Heart left ventricle (tissue), 16 donors: ENCODE data around the gene MAST1. TPM values are rescaled to one million over a fixed set of nuclear protein-coding genes. Genes with fewer than 3 reads are reported as not detected.
A peak's percentile ranks its signal among the peaks of the same experiment; 100 is the strongest.
"Not testable (repeated sequence)": the region's sequence is repeated elsewhere in the genome, so short reads cannot be mapped to it uniquely, and the experiment has no call there.

Experiments
- ATAC-seq, 4 donors: fragments of 200-7000 bp; cut with Tn5 transposase; one replicate each; pipeline ENCODE4 v1.9.1; 2020 to 2022; ENCODE audit warnings: moderate library complexity in 4 of 4, mild to moderate bottlenecking in 3 of 4, moderate number of reproducible peaks in 1 of 4
- DNase-seq, 5 donors: peaks; one replicate each; pipeline ENCODE4 v3.0.0-alpha.2; 2020
- H3K27ac ChIP-seq, 12 donors: fragments of 200-600 bp; sonication (generic) in 4 of 12; one replicate each; pipeline versions ENCODE4 v1.5.0 to v1.8.0; 2016 to 2022; ENCODE audit warnings: mild to moderate bottlenecking in 2 of 12
- H3K27me3 ChIP-seq, 9 donors: fragments of 200-600 bp; sonication (generic) in 2 of 9; one replicate each; pipeline versions ENCODE4 v1.5.1 to v1.8.0; 2016 to 2022; ENCODE audit warnings: mild to moderate bottlenecking in 3 of 9
- H3K36me3 ChIP-seq, 9 donors: fragments of 200-600 bp; sonication (generic) in 2 of 9; one replicate each; pipeline versions ENCODE4 v1.5.0 to v1.8.0; 2018 to 2022; ENCODE audit warnings: mild to moderate bottlenecking in 2 of 9
- H3K4me1 ChIP-seq, 12 donors: fragments of 200-600 bp; sonication (generic) in 4 of 12; one replicate each; pipeline versions ENCODE4 v1.5.0 to v1.8.0; 2016 to 2022; ENCODE audit warnings: mild to moderate bottlenecking in 3 of 12
- H3K4me3 ChIP-seq, 12 donors: fragments of 200-600 bp; sonication (generic) in 4 of 12; one replicate each; pipeline versions ENCODE4 v1.5.0 to v1.8.0; 2017 to 2022; ENCODE audit warnings: mild to moderate bottlenecking in 9 of 12, moderate library complexity in 4 of 12
- H3K9me3 ChIP-seq, 12 donors: fragments of 200-600 bp; sonication (generic) in 4 of 12; one replicate each; pipeline versions ENCODE4 v1.5.0 to v1.8.0; 2016 to 2022; ENCODE audit warnings: mild to moderate bottlenecking in 1 of 12
- CTCF ChIP-seq, 12 donors: fragments of 200-600 bp; sonication (generic) in 4 of 12; IDR thresholded peaks; one replicate each; pipeline versions ENCODE4 v1.5.0 to v1.8.0; 2018 to 2022; ENCODE audit warnings: antibody characterized with exemption in 12 of 12, mild to moderate bottlenecking in 5 of 12
- POLR2A ChIP-seq, 2 donors: fragments of 450-650 bp; IDR thresholded peaks; one replicate each; pipeline ENCODE4 v1.6.1; 2017; ENCODE audit warnings: antibody characterized with exemption in 2 of 2, mild to moderate bottlenecking in 2 of 2, moderate library complexity in 2 of 2
- WGBS, 4 donors: extraction: QIAGEN DNeasy Blood & Tissue Kit in 2 of 4; methylation state at CpG; one replicate each; pipeline versions ENCODE4 v1.1.5 to v1.1.7; 2013 to 2018; 5-methylcytosine and 5-hydroxymethylcytosine counted together
- intact Hi-C, 10 donors: fragments of 100-400 bp; cut with DNase I; formaldehyde crosslinking; loops; one replicate each; pipeline versions ENCODE4 v1.11.1 to v1.14.2; 2022
- polyA plus RNA-seq, 2 donors: library from polyadenylated mRNA; stranded (reverse); fragments of 200-250 nt; gene quantifications; one replicate each; pipeline ENCODE4 v1.2.3, GENCODE V29; 2013
- total RNA-seq, 9 donors: library from RNA; depleted of rRNA in 2 of 9; stranded (reverse); fragments of >200 nt in 2 of 9; fragmentation: NEBNext Ultra II Directional in 3 of 9; extraction: Animal tissue kit (Norgen Biotek cat#: 25700) in 3 of 9; gene quantifications; one replicate each; pipeline versions ENCODE4 v1.1.0 to v1.2.4, GENCODE V29; 2016 to 2023
- donor health status: ischemic (EF 13 %, LVEDD 7.1; RV severe dilation, severe dysfunction).
- donor health status: healthy with polysubstance abuse.
- donor health status: DM: no; HTN: yes; CAD: no.
- donor health status: DM: no; HTN: no; CAD: no.
- donor health status: ischemic (EF 25% LVEDD 6.9; RV normal size, moderate dysfunction).
- donor health status: ischemic (EF 25% LVEDD 5.7; RV mildly dilated, moderate dysfunction).
- donor health status: healthy.
- donor health status: DM: yes; HTN: yes; CAD: no.
- donor health status: ischemic (EF 35%, LVEDD 5.7; RV mildly dilated, moderate dysfunction).
- donor health status: nonischemic (EF 11% LVEDD 7.7; RV severe dilation, severe dysfunction).
- donor health status: DM: yes; HTN: yes; CAD: no.
- donor health status: PGD.
- donor health status: ischemic (EF 29% LVEDD 5.4; RV normal size, mild dysfunction).
- donor health status: nonischemic (EF 23%, LVEDD 6.1; RV moderate dilation, normal function).

The MAST1 gene
- total and polyA plus RNA-seq, 11 donors = 0.15 to 1.7 (median 0.31) TPM; not detected in 3

GRCh38 chr19:12907166-12907565 is 68.9 kb downstream of the MAST1 start:
- peak in 1 of 4 donors; percentile 48 for ATAC-seq
- intact Hi-C loops = no loop called here
- H3K27me3 ChIP-seq = no peaks in the 10 kb centered on the region

GRCh38 chr19:12912571-12912970 is 74.3 kb downstream of the MAST1 start:
- peak overlapping the region in 8 of 12 donors; percentile 6 to 44 (median 26) for H3K4me3 ChIP-seq
- TF ChIP-seq CTCF (IDR thresholded peaks at IDR 0.05) = no peak
- no peak for TF ChIP-seq POLR2A (IDR thresholded peaks at IDR 0.05)
- H3K27me3 ChIP-seq = no peaks in the 10 kb centered on the region
- no peaks in the 10 kb centered on the region for H3K36me3 ChIP-seq
- intact Hi-C loops = no loop called here
- no peaks in the 10 kb centered on the region for H3K9me3 ChIP-seq
- H3K27ac ChIP-seq = peak overlapping the region in 11 of 12 donors; percentile 34 to 84 (median 64)
- DNase-seq = no peak
- 33 to 47% (median 41%) methylated on average over 4 of the region's 4 CpGs for WGBS, 4 donors
- H3K4me1 ChIP-seq = peaks cover 0 to 25% (median 19%) of the 10 kb centered on the region in 12 donors
- no peak for ATAC-seq

More at GRCh38 chr19:12907166-12907565, 68.9 kb downstream of the MAST1 start:
- Histone ChIP-seq H3K27ac (no peak overlapping the region), H3K4me3 (no peak overlapping the region), H3K4me1 (peaks cover 0 to 1% (median under 1%) of the 10 kb centered on the region in 12 donors), H3K36me3 (no peaks in the 10 kb centered on the region), H3K9me3 (no peaks in the 10 kb centered on the region)
- DNase-seq = no peak
- no peak for TF ChIP-seq CTCF (IDR thresholded peaks at IDR 0.05)
- no peak for TF ChIP-seq POLR2A (IDR thresholded peaks at IDR 0.05)
- WGBS, 4 donors = 89 to 94% (median 92%) methylated on average over 9 of the region's 9 CpGs

- Histone ChIP-seq H3K9me3 (no peaks in the 10 kb centered on the region), H3K4me1 (peaks cover 0 to 25% (median 19%) of the 10 kb centered on the region in 12 donors), H3K4me3 (peak overlapping the region in 9 of 12 donors; percentile 6 to 44 (median 24)), H3K27me3 (no peaks in the 10 kb centered on the region), H3K27ac (peak overlapping the region; percentile 34 to 84 (median 65)), H3K36me3 (no peaks in the 10 kb centered on the region)
- TF ChIP-seq POLR2A (IDR thresholded peaks at IDR 0.05) (no peak), CTCF (IDR thresholded peaks at IDR 0.05) (no peak)
- ATAC-seq (peak; percentile 77 to 92 (median 85)), DNase-seq (peak; percentile 73 to 85 (median 79))
- WGBS, 4 donors = 1 to 5% (median 3%) methylated on average over 15 to 22 of the region's 22 CpGs
- intact Hi-C loops = no loop called here
Observed at GRCh38 chr19:12913011-12913561, 74.8 kb downstream of the MAST1 start.

- intact Hi-C loops = no loop called here
- TF ChIP-seq POLR2A (IDR thresholded peaks at IDR 0.05) (no peak), CTCF (IDR thresholded peaks at IDR 0.05) (no peak)
- Histone ChIP-seq H3K27me3 (no peaks in the 10 kb centered on the region), H3K36me3 (no peaks in the 10 kb centered on the region), H3K9me3 (no peaks in the 10 kb centered on the region), H3K27ac (peak overlapping the region in 11 of 12 donors; percentile 43 to 84 (median 66)), H3K4me1 (peaks cover 3 to 29% (median 21%) of the 10 kb centered on the region in 12 donors), H3K4me3 (no peak overlapping the region)
- no peak for DNase-seq
- WGBS, 4 donors = 47 to 51% (median 48%) methylated on average over 11 to 12 of the region's 12 CpGs
- peak; percentile 4 to 25 (median 16) for ATAC-seq
Observed at GRCh38 chr19:12913851-12914690, 75.8 kb downstream of the MAST1 start.

- peaks cover 3 to 29% (median 22%) of the 10 kb centered on the region in 12 donors for H3K4me1 ChIP-seq
- WGBS, 4 donors = 86 to 90% (median 88%) methylated on average over 4 of the region's 4 CpGs
- H3K36me3 ChIP-seq, DNase-seq, H3K27me3 ChIP-seq, intact Hi-C loops, ATAC-seq, H3K4me3 ChIP-seq, H3K9me3 ChIP-seq, H3K27ac ChIP-seq: not testable (repeated sequence)
Observed at GRCh38 chr19:12915860-12916259, 77.5 kb downstream of the MAST1 start.
